Tibial nerve (tissue), 4 donors: ENCODE measurements around the gene PCF11. TPM values are rescaled to one million over a fixed set of nuclear protein-coding genes. Genes with fewer than 3 reads are reported as not detected.

Source experiments
- DNase-seq, 2 donors: peaks; one replicate each; pipeline ENCODE4 v3.0.0-alpha.2; 2019; ENCODE audit warnings: low spot score in 2 of 2
- H3K27ac ChIP-seq, 4 donors: fragments of 200-600 bp; sonication (generic) in 3 of 4; one replicate each; pipeline ENCODE4 v1.5.1; 2017 to 2019; ENCODE audit warnings: mild to moderate bottlenecking in 1 of 4
- H3K27me3 ChIP-seq, 2 donors: fragments of 200-600 bp; sonication (generic) in 1 of 2; one replicate each; pipeline versions ENCODE4 v1.5.1 to v1.6.0; 2017 to 2019
- H3K36me3 ChIP-seq, 3 donors: fragments of 200-600 bp; sonication (generic); one replicate each; pipeline ENCODE4 v1.5.1; 2018 to 2019
- H3K4me1 ChIP-seq, 4 donors: fragments of 200-600 bp; sonication (generic) in 3 of 4; one replicate each; pipeline ENCODE4 v1.5.1; 2017 to 2019
- H3K4me3 ChIP-seq, 4 donors: fragments of 200-600 bp; sonication (generic) in 3 of 4; one replicate each; pipeline ENCODE4 v1.5.1; 2017 to 2019; ENCODE audit warnings: mild to moderate bottlenecking in 1 of 4, moderate library complexity in 1 of 4
- H3K9me3 ChIP-seq, 4 donors: fragments of 200-600 bp; sonication (generic) in 3 of 4; one replicate each; pipeline ENCODE4 v1.5.1; 2017 to 2019
- CTCF ChIP-seq, 5 experiments: fragments of 200-600 bp in 3 of 5; fragments of 450-650 bp in 2 of 5; sonication (generic) in 3 of 5; IDR thresholded peaks; one replicate each; pipeline ENCODE4 v1.5.1; 2016 to 2019; ENCODE audit warnings: antibody characterized with exemption in 5 of 5, mild to moderate bottlenecking in 3 of 5, moderate library complexity in 2 of 5
- EP300 ChIP-seq, 2 donors: sonication (generic); formaldehyde crosslinking; IDR thresholded peaks; one replicate each; pipeline ENCODE4 v1.6.1; 2017; ENCODE audit warnings: antibody characterized with exemption in 2 of 2, mild to moderate bottlenecking in 1 of 2
- POLR2A ChIP-seq, 2 donors: fragments of 450-650 bp; IDR thresholded peaks; one replicate each; pipeline ENCODE4 v1.6.1; 2017; ENCODE audit warnings: antibody characterized with exemption in 2 of 2, mild to moderate bottlenecking in 2 of 2, moderate library complexity in 2 of 2
- WGBS, 2 donors: methylation state at CpG; one replicate each; pipeline ENCODE4 v1.1.5; 2018; 5-methylcytosine and 5-hydroxymethylcytosine counted together
- total RNA-seq, 4 donors: library from RNA; depleted of rRNA; stranded (reverse); fragments of >200 nt; gene quantifications; one replicate each; pipeline ENCODE4 v1.1.0, GENCODE V29; 2016

The PCF11 gene
- total RNA-seq, 4 donors from 2014 or later = 88.5 to 145 (median 126) TPM

- Histone ChIP-seq H3K36me3 (no peaks in the 10 kb centered on the region), H3K4me3 (no peak overlapping the region), H3K27me3 (no peaks in the 10 kb centered on the region), H3K27ac (no peak overlapping the region), H3K9me3 (no peaks in the 10 kb centered on the region), H3K4me1 (peaks cover 0 to 7% (median 0%) of the 10 kb centered on the region in 4 donors)
- WGBS, 2 donors = 93 to 96% methylated on average over 2 of the region's 2 CpGs
- DNase-seq = no peak
- no peak for TF ChIP-seq CTCF (IDR thresholded peaks at IDR 0.05)
- no peak for TF ChIP-seq EP300 (IDR thresholded peaks at IDR 0.05)
- TF ChIP-seq POLR2A (IDR thresholded peaks at IDR 0.05) = no peak
Measured at GRCh38 chr11:83152264-83152663, 4.7 kb upstream of the PCF11 start.

- Histone ChIP-seq H3K27ac (no peak overlapping the region), H3K27me3 (no peaks in the 10 kb centered on the region), H3K4me1 (peaks cover 0 to 7% (median 0%) of the 10 kb centered on the region in 4 donors), H3K9me3 (no peaks in the 10 kb centered on the region), H3K36me3 (no peaks in the 10 kb centered on the region), H3K4me3 (no peak overlapping the region)
- 76 to 84% methylated on average over 6 of the region's 6 CpGs for whole genome bisulfite sequencing, 2 donors
- no peak for TF ChIP-seq CTCF (IDR thresholded peaks at IDR 0.05)
- TF ChIP-seq POLR2A (IDR thresholded peaks at IDR 0.05) = no peak
- TF ChIP-seq EP300 (IDR thresholded peaks at IDR 0.05) = no peak
- no peak for DNase-seq
Measured at GRCh38 chr11:83153764-83154163, 3.2 kb upstream of the PCF11 start.

- Histone ChIP-seq H3K4me1 (peaks cover 1 to 27% (median 10%) of the 10 kb centered on the region in 4 donors), H3K36me3 (no peaks in the 10 kb centered on the region), H3K27ac (peak overlapping the region; percentile 89 to 100 (median 98)), H3K9me3 (no peaks in the 10 kb centered on the region), H3K4me3 (peak overlapping the region; percentile 63 to 96 (median 79)), H3K27me3 (no peaks in the 10 kb centered on the region)
- DNase-seq = peak; percentile 98
- WGBS, 2 donors = 0 to 1% methylated on average over 34 to 35 of the region's 35 CpGs
- TF ChIP-seq CTCF (IDR thresholded peaks at IDR 0.05) (peak in 1 of 5 experiments; percentile 39), EP300 (IDR thresholded peaks at IDR 0.05) (peak; percentile 2 to 52), POLR2A (IDR thresholded peaks at IDR 0.05) (peak; percentile 38 to 95)
Measured at GRCh38 chr11:83156144-83156995, 561 bp upstream of the PCF11 start.

- Histone ChIP-seq H3K4me1 (peaks cover 2 to 41% (median 23%) of the 10 kb centered on the region in 4 donors), H3K9me3 (no peaks in the 10 kb centered on the region), H3K27me3 (no peaks in the 10 kb centered on the region), H3K4me3 (peak overlapping the region; percentile 84 to 100 (median 94)), H3K27ac (peak overlapping the region; percentile 99 to 100 (median 100)), H3K36me3 (no peaks in the 10 kb centered on the region)
- peak; percentile 16 to 68 for DNase-seq
- 0% methylated on average over 18 of the region's 18 CpGs for WGBS, 2 donors
- TF ChIP-seq EP300 (IDR thresholded peaks at IDR 0.05) (peak in 1 of 2 donors; percentile 68), POLR2A (IDR thresholded peaks at IDR 0.05) (no peak)
Measured at GRCh38 chr11:83157594-83158356, 844 bp downstream of the PCF11 start.

- peaks cover 2 to 45% (median 27%) of the 10 kb centered on the region in 4 donors for H3K4me1 ChIP-seq
- 0 to 1% methylated on average over 5 of the region's 5 CpGs for WGBS, 2 donors
- DNase-seq = no peak
- H3K36me3 ChIP-seq = no peaks in the 10 kb centered on the region
- H3K4me3 ChIP-seq = peak overlapping the region; percentile 84 to 100 (median 94)
- no peaks in the 10 kb centered on the region for H3K9me3 ChIP-seq
- no peaks in the 10 kb centered on the region for H3K27me3 ChIP-seq
- TF ChIP-seq CTCF (IDR thresholded peaks at IDR 0.05) = no peak
- TF ChIP-seq POLR2A (IDR thresholded peaks at IDR 0.05) = no peak
- no peak for TF ChIP-seq EP300 (IDR thresholded peaks at IDR 0.05)
- peak overlapping the region; percentile 99 to 100 (median 100) for H3K27ac ChIP-seq
Measured at GRCh38 chr11:83158357-83158786, 1.4 kb downstream of the PCF11 start.
